ENCODE data around the gene RWDD1.
A peak's percentile ranks its signal among the peaks of the same experiment; 100 is the strongest.
"Not testable (repeated sequence)": the region's sequence is repeated elsewhere in the genome, so short reads cannot be mapped to it uniquely, and the experiment has no call there.

The RWDD1 gene

GRCh38 chr6:116561377-116562018, 9.8 kb upstream of the RWDD1 start:
- peak; percentile 90 for DNase-seq

GRCh38 chr6:116562019-116562403, 9.3 kb upstream of the RWDD1 start:
- no peak for DNase-seq

- DNase-seq: peak; percentile 47
These were observed 8.7 kb upstream of the RWDD1 start for GRCh38 chr6:116562614-116563013.

- no peak for DNase-seq
These were observed 7.5 kb upstream of the RWDD1 start for GRCh38 chr6:116563830-116564229.

GRCh38 chr6:116564311-116564710, 7.0 kb upstream of the RWDD1 start:
- DNase-seq: no peak

GRCh38 chr6:116564921-116565872, 6.1 kb upstream of the RWDD1 start:
- no peak for DNase-seq

- DNase-seq: no peak
These were observed 3.2 kb upstream of the RWDD1 start for GRCh38 chr6:116568111-116568510.

- no peak for DNase-seq
These were observed 2.2 kb upstream of the RWDD1 start for GRCh38 chr6:116568821-116569755.

GRCh38 chr6:116571683-116572000, 338 bp downstream of the RWDD1 start:
- no peak for DNase-seq

GRCh38 chr6:116572162-116572561, 858 bp downstream of the RWDD1 start:
- DNase-seq: peak; percentile 46

- no peak for DNase-seq
These were observed 3.9 kb downstream of the RWDD1 start for GRCh38 chr6:116575227-116575626.

- DNase-seq: no peak
These were observed 6.2 kb downstream of the RWDD1 start for GRCh38 chr6:116577486-116577885.

- no peak for DNase-seq
These were observed 7.0 kb downstream of the RWDD1 start for GRCh38 chr6:116578335-116578734.

- DNase-seq: no peak
These were observed 7.8 kb downstream of the RWDD1 start for GRCh38 chr6:116579143-116579542.

- no peak for DNase-seq
These were observed 8.9 kb downstream of the RWDD1 start for GRCh38 chr6:116580198-116580597.

GRCh38 chr6:116586276-116586675, 15.0 kb downstream of the RWDD1 start:
- no peak for DNase-seq

GRCh38 chr6:116586738-116587137, 15.4 kb downstream of the RWDD1 start:
- no peak for DNase-seq

- no peak for DNase-seq
These were observed 23.9 kb downstream of the RWDD1 start for GRCh38 chr6:116595247-116595646.

GRCh38 chr6:116596815-116597214, 25.5 kb downstream of the RWDD1 start:
- peak; percentile 23 for DNase-seq

GRCh38 chr6:116603916-116604315, 32.6 kb downstream of the RWDD1 start:
- DNase-seq: not testable (repeated sequence)

GRCh38 chr6:116604868-116605267, 33.6 kb downstream of the RWDD1 start:
- not testable (repeated sequence) for DNase-seq

GRCh38 chr6:116605935-116606334, 34.6 kb downstream of the RWDD1 start:
- DNase-seq: no peak

- no peak for DNase-seq
These were observed 39.8 kb downstream of the RWDD1 start for GRCh38 chr6:116611056-116611455.

Measured in OCI-M1 (cell line).